GM18861 (cell line): ENCODE data around the gene LRFN4.

ENCODE experiments used
- ATAC-seq: cut with Tn5 transposase; IDR thresholded peaks from one replicate; pipeline ENCODE4 v1.9.1; 2021; ENCODE audit not compliant: unreplicated experiment

Gene LRFN4

GRCh38 chr11:66858186-66858938 lies 1.5 kb downstream of the LRFN4 start:
- no peak for ATAC-seq

GRCh38 chr11:66858939-66859685 lies 2.2 kb downstream of the LRFN4 start:
- ATAC-seq = no peak

GRCh38 chr11:66859686-66860448 lies 3.0 kb downstream of the LRFN4 start:
- no peak for ATAC-seq

- no peak for ATAC-seq
Observed at GRCh38 chr11:66860449-66860831, 3.6 kb downstream of the LRFN4 start.

GRCh38 chr11:66861038-66861773 lies 4.3 kb downstream of the LRFN4 start:
- no peak for ATAC-seq

- no peak for ATAC-seq
Observed at GRCh38 chr11:66861774-66862558, 5.1 kb downstream of the LRFN4 start.

GRCh38 chr11:66862559-66863037 lies 5.7 kb downstream of the LRFN4 start:
- ATAC-seq = no peak

- no peak for ATAC-seq
Observed at GRCh38 chr11:66863428-66864125, 6.7 kb downstream of the LRFN4 start.

- no peak for ATAC-seq
Observed at GRCh38 chr11:66864172-66864901, 7.5 kb downstream of the LRFN4 start.

GRCh38 chr11:66864924-66865697 lies 8.2 kb downstream of the LRFN4 start:
- no peak for ATAC-seq

- ATAC-seq = no peak
Observed at GRCh38 chr11:66866007-66866406, 9.1 kb downstream of the LRFN4 start.

GRCh38 chr11:66866511-66866986 lies 9.7 kb downstream of the LRFN4 start:
- ATAC-seq = no peak

GRCh38 chr11:66867425-66868040 lies 10.7 kb downstream of the LRFN4 start:
- no peak for ATAC-seq

- no peak for ATAC-seq
Observed at GRCh38 chr11:66868082-66868725, 11.3 kb downstream of the LRFN4 start.

GRCh38 chr11:66868726-66869566 lies 12.1 kb downstream of the LRFN4 start:
- ATAC-seq = peak; percentile 58

- ATAC-seq = no peak
Observed at GRCh38 chr11:66869567-66869870, 12.7 kb downstream of the LRFN4 start.
